Small intestine (tissue), 7 donors: ENCODE measurements around the gene GREB1. TPM values are rescaled to one million over a fixed set of nuclear protein-coding genes. Genes with fewer than 3 reads are reported as not detected.

Experiments
- DNase-seq, 2 donors: peaks; one replicate each; pipeline versions ENCODE4 v3.0.0 to v3.0.0-alpha.2; 2013
- FAIRE-seq: peaks from 2 replicates; lab custom pipeline; 2012; peaks lifted over from hg19 to GRCh38; lab: Jason Lieb, UNC
- H3K27ac ChIP-seq, 3 donors: one replicate each; pipeline ENCODE4 v1.5.1; 2013; ENCODE audit warnings: low read length in 2 of 3, mild to moderate bottlenecking in 2 of 3, control low read depth in 1 of 3, inconsistent platforms in 1 of 3, low read depth in 1 of 3, moderate library complexity in 1 of 3
- H3K27me3 ChIP-seq, 3 donors: one replicate each; pipeline ENCODE4 v1.6.1; 2013; ENCODE audit warnings: low read length in 3 of 3, inconsistent platforms in 1 of 3; ENCODE audit not compliant: control insufficient read depth in 3 of 3, insufficient read depth in 3 of 3
- H3K36me3 ChIP-seq, 3 donors: one replicate each; pipeline ENCODE4 v1.6.1; 2013; ENCODE audit warnings: low read length in 3 of 3, inconsistent platforms in 1 of 3, low read depth in 1 of 3, mild to moderate bottlenecking in 1 of 3, moderate library complexity in 1 of 3; ENCODE audit not compliant: control insufficient read depth in 3 of 3, insufficient read depth in 2 of 3
- H3K4me1 ChIP-seq, 3 donors: one replicate each; pipeline ENCODE4 v1.6.1; 2013; ENCODE audit warnings: low read length in 2 of 3, inconsistent platforms in 1 of 3, low read depth in 1 of 3, mild to moderate bottlenecking in 1 of 3, moderate library complexity in 1 of 3; ENCODE audit not compliant: control insufficient read depth in 3 of 3, insufficient read depth in 2 of 3
- H3K4me3 ChIP-seq, 3 donors: one replicate each; pipeline ENCODE4 v1.5.1; 2013; ENCODE audit warnings: low read length in 3 of 3, control low read depth in 1 of 3, inconsistent platforms in 1 of 3, low read depth in 1 of 3, mild to moderate bottlenecking in 1 of 3, moderate library complexity in 1 of 3
- H3K9me3 ChIP-seq, 2 donors: one replicate each; pipeline ENCODE4 v1.6.1; 2013; ENCODE audit warnings: low read depth in 1 of 2, low read length in 1 of 2; ENCODE audit not compliant: control insufficient read depth in 2 of 2, insufficient read depth in 1 of 2
- WGBS, 3 donors: extraction: QIAGEN DNeasy Blood & Tissue Kit; methylation state at CpG; one replicate each; pipeline ENCODE4 v1.1.7; 2013; 5-methylcytosine and 5-hydroxymethylcytosine counted together
- polyA plus RNA-seq, 4 donors: library from polyadenylated mRNA; stranded (reverse) in 3 of 4; unstranded in 1 of 4; fragments of 200-250 nt in 3 of 4; fragments of 120-200 nt in 1 of 4; gene quantifications; one replicate each; pipeline versions ENCODE4 v1.2.1 to v1.2.3, GENCODE V29; 2013
- donor health status: healthy with polysubstance abuse.
- donor health status: control.
- donor health status: control.
- donor health status: Bipolar disorder and iron deficiency.
- donor health status: healthy.

GREB1 gene
- polyA plus RNA-seq, 4 donors: 0.76 to 1.8 (median 1.4) TPM; not detected in 1

DNA sequence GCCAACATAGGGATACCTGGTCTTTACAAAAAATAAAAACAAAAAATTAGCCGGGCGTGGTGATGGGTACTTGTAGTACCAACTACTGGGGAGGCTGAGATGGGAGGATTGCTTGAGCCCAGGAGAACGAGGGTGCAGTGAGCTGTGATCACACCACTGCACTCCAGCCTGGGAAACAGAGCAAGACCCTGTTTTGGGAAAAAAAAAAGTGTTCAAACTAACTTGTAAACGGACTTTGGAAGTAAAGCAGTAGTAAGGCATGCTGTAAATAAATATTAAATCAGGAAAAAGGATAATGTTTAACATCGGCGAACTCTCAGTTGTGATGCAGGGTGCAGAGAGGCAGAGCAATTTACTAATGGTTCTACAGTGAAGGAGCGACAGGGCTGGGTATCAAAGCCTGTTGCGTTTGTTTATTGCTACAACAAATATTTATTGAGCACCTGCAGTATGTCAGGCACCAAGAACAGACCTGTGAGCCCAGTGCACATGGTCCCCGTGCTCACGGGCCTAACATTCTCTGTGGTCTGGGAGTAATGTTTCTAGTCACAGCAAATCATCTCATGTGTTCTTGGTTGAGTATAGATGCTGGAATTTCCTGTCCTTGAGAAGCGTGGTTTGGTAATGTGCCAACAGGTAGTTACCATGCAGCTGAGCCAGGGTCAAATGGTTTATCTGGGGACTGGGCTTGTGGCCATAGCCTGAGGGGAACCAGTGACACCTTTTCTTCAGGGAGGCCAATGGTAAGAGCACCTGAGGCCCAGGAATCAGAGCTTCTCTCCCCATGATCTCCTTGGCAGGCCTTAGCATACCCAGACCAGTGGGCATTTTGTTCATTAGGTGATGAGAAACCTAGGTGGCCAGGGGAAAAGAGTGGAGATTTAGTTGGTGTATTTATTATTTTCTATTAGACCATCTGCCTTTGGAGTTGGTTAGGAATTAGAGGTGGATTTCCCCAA is 27.9 kb upstream of the GREB1 start:
- no peak overlapping the region for H3K4me3 ChIP-seq
- peaks cover 0 to 3% (median 0%) of the 10 kb centered on the region in 3 donors for H3K4me1 ChIP-seq
- H3K9me3 ChIP-seq: peaks cover 0 to 3% of the 10 kb centered on the region in 2 donors
- peak in 1 of 2 donors; percentile 20 for DNase-seq
- no peaks in the 10 kb centered on the region for H3K36me3 ChIP-seq
- no peak for FAIRE-seq
- peaks cover 0 to 1% (median 0%) of the 10 kb centered on the region in 3 donors for H3K27me3 ChIP-seq
- 33 to 58% (median 42%) methylated on average over 11 of the region's 11 CpGs for whole genome bisulfite sequencing, 3 donors
- H3K27ac ChIP-seq: no peak overlapping the region

GRCh38 chr2:11506611-11506969 is 27.3 kb upstream of the GREB1 start:
- Histone ChIP-seq H3K9me3 (peaks cover 0 to 3% of the 10 kb centered on the region in 2 donors), H3K4me3 (no peak overlapping the region), H3K4me1 (peaks cover 0 to 3% (median 0%) of the 10 kb centered on the region in 3 donors), H3K36me3 (no peaks in the 10 kb centered on the region), H3K27ac (no peak overlapping the region), H3K27me3 (no peaks in the 10 kb centered on the region)
- FAIRE-seq: no peak
- 44 to 56% (median 48%) methylated on average over 3 of the region's 3 CpGs for WGBS, 3 donors
- DNase-seq: no peak

- Histone ChIP-seq H3K36me3 (no peaks in the 10 kb centered on the region), H3K27me3 (no peaks in the 10 kb centered on the region), H3K27ac (no peak overlapping the region), H3K4me1 (peaks cover 0 to 3% (median 0%) of the 10 kb centered on the region in 3 donors), H3K4me3 (no peak overlapping the region), H3K9me3 (peaks cover 0 to 3% of the 10 kb centered on the region in 2 donors)
- DNase-seq: no peak
- WGBS, 3 donors: 71 to 78% (median 73%) methylated on average over 2 of the region's 2 CpGs
- FAIRE-seq: no peak
Observed at GRCh38 chr2:11507517-11507916, 26.3 kb upstream of the GREB1 start.

DNA sequence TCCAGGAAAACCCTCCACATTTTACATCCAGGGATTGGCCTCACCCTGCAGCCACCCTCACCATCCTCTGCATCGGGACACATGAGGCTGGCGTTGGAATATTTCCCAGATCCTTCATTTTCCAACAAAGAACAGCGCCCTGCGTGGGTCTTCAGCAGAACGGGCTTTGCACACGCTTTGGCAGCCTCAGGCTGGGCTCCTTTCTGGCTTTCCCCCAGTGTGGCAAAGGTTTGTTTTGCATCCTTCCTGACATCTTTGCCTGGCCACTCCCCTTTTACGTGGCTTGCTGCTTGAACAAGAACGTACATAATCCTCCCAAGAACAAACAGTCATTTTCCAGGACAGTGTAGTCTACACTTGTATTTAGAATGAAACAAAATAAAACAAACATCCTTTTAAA is 25.6 kb upstream of the GREB1 start:
- Histone ChIP-seq H3K27me3 (no peaks in the 10 kb centered on the region), H3K36me3 (no peaks in the 10 kb centered on the region), H3K27ac (peak overlapping the region in 1 of 3 donors; percentile 50), H3K4me1 (peaks cover 0 to 3% (median 0%) of the 10 kb centered on the region in 3 donors), H3K9me3 (peaks cover 0 to 3% of the 10 kb centered on the region in 2 donors), H3K4me3 (no peak overlapping the region)
- 61 to 79% (median 74%) methylated on average over 8 of the region's 8 CpGs for WGBS, 3 donors
- DNase-seq (no peak), FAIRE-seq (no peak)

GRCh38 chr2:11509657-11510360 is 24.0 kb upstream of the GREB1 start:
- no peak overlapping the region for H3K4me3 ChIP-seq
- no peak for DNase-seq
- no peaks in the 10 kb centered on the region for H3K27me3 ChIP-seq
- no peaks in the 10 kb centered on the region for H3K36me3 ChIP-seq
- no peaks in the 10 kb centered on the region for H3K9me3 ChIP-seq
- H3K4me1 ChIP-seq: peaks cover 0 to 3% (median 0%) of the 10 kb centered on the region in 3 donors
- WGBS, 3 donors: 64 to 79% (median 71%) methylated on average over 3 of the region's 3 CpGs
- no peak overlapping the region for H3K27ac ChIP-seq
- FAIRE-seq: no peak

- no peaks in the 10 kb centered on the region for H3K36me3 ChIP-seq
- no peak for FAIRE-seq
- no peak overlapping the region for H3K4me3 ChIP-seq
- H3K27me3 ChIP-seq: no peaks in the 10 kb centered on the region
- WGBS, 3 donors: 67 to 73% (median 70%) methylated on average over 5 of the region's 5 CpGs
- no peaks in the 10 kb centered on the region for H3K9me3 ChIP-seq
- DNase-seq: no peak
- peaks cover 0 to 3% (median 0%) of the 10 kb centered on the region in 3 donors for H3K4me1 ChIP-seq
- no peak overlapping the region for H3K27ac ChIP-seq
Observed at GRCh38 chr2:11512431-11512830, 21.4 kb upstream of the GREB1 start.

- FAIRE-seq: no peak
- WGBS, 3 donors: 91 to 93% (median 92%) methylated on average over 5 of the region's 5 CpGs
Observed at GRCh38 chr2:11513319-11513718, 20.5 kb upstream of the GREB1 start.

DNA sequence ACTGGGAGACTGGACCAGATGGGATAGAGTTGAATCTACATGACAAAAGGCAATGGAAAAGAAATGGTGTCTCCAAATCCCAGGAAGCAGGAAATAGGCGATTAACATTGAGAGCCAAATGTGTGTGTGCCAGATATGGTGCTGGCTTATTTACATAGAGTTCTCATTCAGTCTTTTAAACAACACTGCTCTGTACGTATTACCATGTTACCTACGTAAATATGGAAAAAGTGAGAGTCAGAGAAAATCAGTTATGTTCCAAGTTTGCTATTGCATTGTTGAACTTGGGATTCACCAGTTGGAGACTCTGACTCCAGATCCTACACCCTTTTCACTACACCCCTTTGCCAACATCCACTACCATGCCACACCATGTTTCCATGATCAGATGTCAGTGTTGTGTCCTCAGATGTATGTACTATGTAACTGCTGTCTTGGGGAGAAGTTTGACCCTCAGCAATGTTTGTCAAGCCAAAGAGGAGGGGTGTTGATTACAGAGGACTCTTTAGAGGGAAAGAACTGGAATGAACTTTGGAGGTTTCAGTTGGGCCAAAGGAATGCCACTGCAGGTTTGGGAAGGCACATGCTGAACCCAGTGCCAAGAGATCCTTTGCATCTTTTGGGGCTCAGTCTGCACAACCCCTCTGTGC is 19.6 kb upstream of the GREB1 start:
- Histone ChIP-seq H3K27me3 (no peaks in the 10 kb centered on the region), H3K4me3 (no peak overlapping the region), H3K9me3 (peaks cover 0 to 3% of the 10 kb centered on the region in 2 donors), H3K27ac (no peak overlapping the region), H3K36me3 (no peaks in the 10 kb centered on the region), H3K4me1 (no peaks in the 10 kb centered on the region)
- WGBS, 3 donors: 71 to 87% (median 80%) methylated on average over 3 of the region's 3 CpGs
- no peak for FAIRE-seq
- no peak for DNase-seq

More at GRCh38 chr2:11513319-11513718, 20.5 kb upstream of the GREB1 start:
- Histone ChIP-seq H3K27ac (no peak overlapping the region), H3K27me3 (no peaks in the 10 kb centered on the region), H3K4me1 (no peaks in the 10 kb centered on the region), H3K9me3 (no peaks in the 10 kb centered on the region), H3K36me3 (no peaks in the 10 kb centered on the region), H3K4me3 (no peak overlapping the region)
- DNase-seq: no peak
